GM12891 (cell line): ENCODE data around the gene NUDT8.

Source experiments
- PAX5 ChIP-seq: IDR thresholded peaks from 2 replicates; pipeline ENCODE4 v1.6.1; 2011; ENCODE audit warnings: low read length, moderate library complexity, mild to moderate bottlenecking; ENCODE audit not compliant: insufficient read depth, severe bottlenecking
- POLR2A ChIP-seq: IDR thresholded peaks from 2 replicates; pipeline ENCODE4 v1.6.1; 2011; ENCODE audit warnings: low read depth, low read length, control low read depth
- POLR2AphosphoS5 ChIP-seq: IDR thresholded peaks from 2 replicates; pipeline ENCODE4 v1.6.1; 2011; ENCODE audit warnings: low read depth, low read length, control low read depth
- TAF1 ChIP-seq: IDR thresholded peaks from 2 replicates; pipeline ENCODE4 v1.6.1; 2011; ENCODE audit warnings: low read depth, low read length, control low read depth

DNA sequence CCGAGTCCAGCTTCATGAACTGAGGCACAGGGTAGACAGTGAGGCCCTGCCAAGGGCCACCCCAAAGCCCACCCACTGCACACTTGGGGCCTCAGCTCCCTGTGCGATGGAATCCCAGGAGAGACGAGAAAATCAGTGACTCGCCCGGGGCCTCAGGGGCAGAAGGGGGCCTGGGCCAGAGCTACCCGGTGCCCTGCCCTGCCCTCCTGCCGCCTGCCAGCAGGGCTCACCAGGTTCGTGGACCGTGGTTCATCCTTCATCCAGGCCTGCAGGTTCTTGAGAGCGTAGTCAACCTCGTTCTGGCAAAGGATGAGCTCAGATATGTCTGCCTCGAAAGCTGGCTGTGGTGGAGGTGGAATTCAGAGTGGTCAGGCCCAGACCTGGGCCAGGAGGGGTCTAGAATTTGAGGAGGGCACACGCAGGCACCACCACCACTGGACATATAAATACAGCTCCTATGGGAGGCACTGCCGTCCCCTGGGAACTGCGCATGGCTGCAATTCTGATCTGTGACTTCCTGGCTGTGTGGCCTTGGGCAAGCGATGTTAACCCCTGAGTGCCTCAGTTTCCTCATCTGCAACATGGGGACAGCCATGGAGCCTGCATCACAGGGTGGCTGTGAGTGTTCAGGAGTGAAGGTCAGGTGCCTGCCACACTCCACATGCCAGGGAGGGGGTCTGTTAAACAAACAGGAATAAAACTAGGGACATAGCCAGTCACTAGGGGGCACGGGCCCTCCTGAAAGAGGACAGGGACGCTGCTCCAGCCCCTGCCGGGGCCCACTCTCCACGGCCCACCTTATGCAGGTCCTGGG lies 37.1 kb upstream of the NUDT8 start:
- TF ChIP-seq POLR2A (no peak), POLR2AphosphoS5 (no peak), TAF1 (no peak), PAX5 (no peak)
